Smooth muscle cell (in vitro differentiated cells): ENCODE results near the gene FAM107B. TPM values are rescaled to one million over a fixed set of nuclear protein-coding genes. Genes with fewer than 3 reads are reported as not detected.

Experiments used
- DNase-seq: peaks from one replicate; lab custom pipeline; 2025; ENCODE audit not compliant: unreplicated experiment; lab: John Stamatoyannopoulos, UW
- H2AFZ ChIP-seq: fragments of 200-600 bp; sonication (generic); 2 replicates; pipeline ENCODE4 v1.6.0; 2016; ENCODE audit warnings: antibody characterized with exemption, low read depth, mild to moderate bottlenecking
- H3F3A ChIP-seq: fragments of 200-600 bp; sonication (generic); 2 replicates; pipeline ENCODE4 v1.6.0; 2017; ENCODE audit warnings: antibody characterized with exemption, low read depth
- H3K27ac ChIP-seq: fragments of 200-600 bp; sonication (generic); 2 replicates; pipeline ENCODE4 v1.5.1; 2016; ENCODE audit warnings: low read depth, mild to moderate bottlenecking
- H3K27me3 ChIP-seq: fragments of 200-600 bp; sonication (generic); 2 replicates; pipeline ENCODE4 v1.6.1; 2016; ENCODE audit warnings: low read depth, mild to moderate bottlenecking
- H3K36me3 ChIP-seq: fragments of 200-600 bp; sonication (generic); 2 replicates; pipeline ENCODE4 v1.5.1; 2016; ENCODE audit warnings: low read depth
- H3K4me1 ChIP-seq: fragments of 200-600 bp; sonication (generic); 2 replicates; pipeline ENCODE4 v1.5.1; 2016; ENCODE audit warnings: low read depth
- H3K4me2 ChIP-seq: fragments of 200-600 bp; sonication (generic); 2 replicates; pipeline ENCODE4 v1.6.0; 2016; ENCODE audit warnings: mild to moderate bottlenecking
- H3K4me3 ChIP-seq: fragments of 200-600 bp; sonication (generic); 2 replicates; pipeline ENCODE4 v1.5.1; 2016; ENCODE audit warnings: mild to moderate bottlenecking
- H3K79me2 ChIP-seq: fragments of 200-600 bp; sonication (generic); 2 replicates; pipeline ENCODE4 v1.6.0; 2016; ENCODE audit warnings: low read depth, mild to moderate bottlenecking
- H3K9ac ChIP-seq: fragments of 200-600 bp; sonication (generic); 2 replicates; pipeline ENCODE4 v1.6.0; 2016; ENCODE audit warnings: low read depth
- H3K9me3 ChIP-seq: fragments of 200-600 bp; sonication (generic); replicated peaks from 2 replicates; pipeline ENCODE4 v1.5.1; 2016; ENCODE audit warnings: low read depth
- H4K20me1 ChIP-seq: fragments of 200-600 bp; sonication (generic); 2 replicates; pipeline ENCODE4 v1.6.0; 2016; ENCODE audit warnings: low read depth
- WGBS: methylation state at CpG from one replicate; pipeline ENCODE4 v1.1.7; 2016; ENCODE audit warnings: low lambda C conversion rate; 5-methylcytosine and 5-hydroxymethylcytosine counted together
- polyA plus RNA-seq: library from polyadenylated mRNA; unstranded; fragments of >200 nt; fragmentation: Nextera tagmentation; extraction: Ambion mirVana; gene quantifications from 2 replicates; pipeline ENCODE4 v1.2.1, GENCODE V29; 2016
- total RNA-seq: library from RNA; depleted of rRNA; stranded (reverse); fragments of >200 nt; gene quantifications from 2 replicates; pipeline ENCODE4 v1.2.3, GENCODE V29; 2014
- TF ChIP-seq, protein P1 (sequence below): fragments of 200-600 bp; sonication (generic); IDR thresholded peaks from 2 replicates; pipeline ENCODE4 v1.5.1; 2017; ENCODE audit warnings: borderline replicate concordance, mild to moderate bottlenecking, antibody characterized with exemption; ENCODE audit not compliant: insufficient read depth, poor library complexity, severe bottlenecking

FAM107B gene
- total and polyA plus RNA-seq, 2 experiments from 2014 or later, result 8.7 to 9.0 TPM

DNA sequence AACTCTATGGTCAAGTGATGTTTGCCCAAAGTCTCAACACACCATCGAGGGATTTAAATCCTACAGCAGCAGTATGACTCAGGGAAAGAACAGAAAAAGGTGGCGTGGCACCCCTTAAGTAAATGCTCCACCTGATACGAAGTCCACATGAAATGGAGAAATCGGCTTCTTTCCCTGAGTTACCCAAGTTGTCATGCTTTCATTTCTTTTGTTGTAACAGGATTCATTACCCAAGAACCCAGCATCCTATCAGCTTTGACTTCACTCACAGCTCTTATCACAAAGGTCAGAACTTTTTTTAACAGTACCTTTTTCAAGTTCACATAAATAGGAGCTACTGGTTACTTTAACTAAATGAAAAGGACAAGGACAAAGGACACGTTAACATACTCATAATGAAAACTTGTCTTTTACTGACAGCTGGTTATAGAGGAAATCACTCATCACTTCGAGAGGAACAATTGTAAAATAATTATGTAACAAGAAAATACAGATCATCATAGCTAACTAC, 224.2 kb downstream of the FAM107B start:
- 93% methylated on average over 6 of the region's 6 CpGs for WGBS
- Histone ChIP-seq H3K4me1 (peaks cover 5% of the 10 kb centered on the region), H4K20me1 (peaks cover 9% of the 10 kb centered on the region), H3K4me3 (no peak overlapping the region), H3K27me3 (no peaks in the 10 kb centered on the region), H3K4me2 (no peak overlapping the region), H2AFZ (no peak overlapping the region), H3K36me3 (no peaks in the 10 kb centered on the region), H3K79me2 (peaks cover 5% of the 10 kb centered on the region), H3F3A (peaks cover 9% of the 10 kb centered on the region), H3K27ac (no peak overlapping the region), H3K9me3 (no peaks in the 10 kb centered on the region), H3K9ac (no peak overlapping the region)
- TF ChIP-seq, protein P1, sequence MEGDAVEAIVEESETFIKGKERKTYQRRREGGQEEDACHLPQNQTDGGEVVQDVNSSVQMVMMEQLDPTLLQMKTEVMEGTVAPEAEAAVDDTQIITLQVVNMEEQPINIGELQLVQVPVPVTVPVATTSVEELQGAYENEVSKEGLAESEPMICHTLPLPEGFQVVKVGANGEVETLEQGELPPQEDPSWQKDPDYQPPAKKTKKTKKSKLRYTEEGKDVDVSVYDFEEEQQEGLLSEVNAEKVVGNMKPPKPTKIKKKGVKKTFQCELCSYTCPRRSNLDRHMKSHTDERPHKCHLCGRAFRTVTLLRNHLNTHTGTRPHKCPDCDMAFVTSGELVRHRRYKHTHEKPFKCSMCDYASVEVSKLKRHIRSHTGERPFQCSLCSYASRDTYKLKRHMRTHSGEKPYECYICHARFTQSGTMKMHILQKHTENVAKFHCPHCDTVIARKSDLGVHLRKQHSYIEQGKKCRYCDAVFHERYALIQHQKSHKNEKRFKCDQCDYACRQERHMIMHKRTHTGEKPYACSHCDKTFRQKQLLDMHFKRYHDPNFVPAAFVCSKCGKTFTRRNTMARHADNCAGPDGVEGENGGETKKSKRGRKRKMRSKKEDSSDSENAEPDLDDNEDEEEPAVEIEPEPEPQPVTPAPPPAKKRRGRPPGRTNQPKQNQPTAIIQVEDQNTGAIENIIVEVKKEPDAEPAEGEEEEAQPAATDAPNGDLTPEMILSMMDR, result no peak
- DNase-seq, result no peak

DNA sequence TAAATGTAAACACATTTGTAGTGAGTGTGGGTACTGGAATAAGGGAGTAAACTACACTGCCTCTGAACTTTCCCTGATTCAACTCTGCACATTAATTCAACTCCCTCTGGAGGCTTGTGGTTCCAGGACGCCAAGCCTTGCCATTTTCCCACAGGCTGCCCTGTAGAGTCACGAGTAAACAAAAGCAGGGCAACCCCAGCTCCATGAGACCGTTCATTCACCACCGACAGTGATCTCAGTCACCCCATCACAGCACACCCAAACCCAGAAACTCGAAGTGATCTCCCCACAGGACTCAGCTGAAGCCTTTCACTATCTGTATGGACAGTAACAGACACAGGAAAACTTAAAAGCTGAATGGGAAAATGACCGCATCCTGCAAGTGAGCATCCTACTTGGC, 225.2 kb downstream of the FAM107B start:
- no peak overlapping the region for H2AFZ ChIP-seq
- H3K36me3 ChIP-seq, result no peaks in the 10 kb centered on the region
- H3K9ac ChIP-seq, result no peak overlapping the region
- no peaks in the 10 kb centered on the region for H3K27me3 ChIP-seq
- no peak overlapping the region for H3K4me2 ChIP-seq
- peaks cover 9% of the 10 kb centered on the region for H3F3A ChIP-seq
- WGBS, result 86% methylated on average over 6 of the region's 6 CpGs
- TF ChIP-seq, protein P1, result no peak
- peaks cover 6% of the 10 kb centered on the region for H3K4me1 ChIP-seq
- no peaks in the 10 kb centered on the region for H3K9me3 ChIP-seq
- H4K20me1 ChIP-seq, result peaks cover 11% of the 10 kb centered on the region
- peaks cover 5% of the 10 kb centered on the region for H3K79me2 ChIP-seq
- H3K27ac ChIP-seq, result no peak overlapping the region
- no peak for DNase-seq
- no peak overlapping the region for H3K4me3 ChIP-seq

DNA sequence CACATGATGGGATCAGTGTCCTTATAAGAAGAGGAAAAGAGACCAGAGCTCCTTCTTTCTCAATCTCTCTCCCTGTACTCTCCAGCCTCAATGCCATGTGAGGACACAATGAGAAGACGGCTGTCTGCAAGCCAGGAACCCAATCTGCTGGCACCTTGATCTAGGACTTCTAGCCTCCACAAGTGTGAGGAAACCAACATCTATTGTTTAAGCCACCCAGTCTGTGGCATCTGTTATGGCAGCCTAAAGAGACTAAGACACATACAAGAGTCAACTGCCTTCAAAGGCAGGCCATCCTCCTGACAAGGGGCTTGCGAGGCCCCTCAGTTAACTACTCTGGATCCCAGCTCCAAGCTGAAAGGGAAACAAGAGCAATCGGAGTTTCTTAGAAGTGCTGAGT, 225.7 kb downstream of the FAM107B start:
- TF ChIP-seq, protein P1, result no peak
- H3K4me2 ChIP-seq, result no peak overlapping the region
- H3K9ac ChIP-seq, result no peak overlapping the region
- WGBS, result 96% methylated on average over 3 of the region's 3 CpGs
- H3K27ac ChIP-seq, result no peak overlapping the region
- peaks cover 10% of the 10 kb centered on the region for H4K20me1 ChIP-seq
- no peaks in the 10 kb centered on the region for H3K36me3 ChIP-seq
- H2AFZ ChIP-seq, result no peak overlapping the region
- no peaks in the 10 kb centered on the region for H3K27me3 ChIP-seq
- DNase-seq, result no peak
- H3F3A ChIP-seq, result peaks cover 9% of the 10 kb centered on the region
- peaks cover 6% of the 10 kb centered on the region for H3K4me1 ChIP-seq
- no peak overlapping the region for H3K4me3 ChIP-seq
- H3K79me2 ChIP-seq, result no peaks in the 10 kb centered on the region
- no peaks in the 10 kb centered on the region for H3K9me3 ChIP-seq

DNA sequence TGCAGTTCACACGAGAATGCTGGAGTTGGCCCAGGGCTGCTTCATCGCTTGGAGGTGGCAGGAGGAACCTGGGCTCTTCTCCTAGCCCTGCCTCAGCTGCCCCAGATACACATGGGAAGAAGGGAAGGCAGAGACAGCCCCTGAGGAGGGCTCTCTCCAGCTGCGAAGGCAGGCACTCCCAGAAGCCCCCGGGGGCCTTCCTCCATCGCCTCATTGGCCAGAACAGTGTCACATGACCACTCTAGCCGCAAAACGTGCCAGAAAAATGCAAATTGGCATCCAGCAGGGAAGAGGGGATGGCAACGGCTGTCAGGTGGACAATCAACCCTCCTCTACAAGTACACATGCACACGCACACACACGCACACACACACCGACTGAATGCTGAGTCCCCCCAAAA, 226.2 kb downstream of the FAM107B start:
- Histone ChIP-seq H3F3A (peaks cover 9% of the 10 kb centered on the region), H2AFZ (no peak overlapping the region), H3K36me3 (no peaks in the 10 kb centered on the region), H3K4me2 (no peak overlapping the region), H3K9me3 (no peaks in the 10 kb centered on the region), H4K20me1 (peaks cover 7% of the 10 kb centered on the region), H3K4me3 (no peak overlapping the region), H3K4me1 (peaks cover 6% of the 10 kb centered on the region), H3K79me2 (no peaks in the 10 kb centered on the region), H3K9ac (no peak overlapping the region), H3K27me3 (no peaks in the 10 kb centered on the region), H3K27ac (no peak overlapping the region)
- DNase-seq, result no peak
- 89% methylated on average over 11 of the region's 11 CpGs for WGBS
- TF ChIP-seq, protein P1, result no peak
